ENCODE measurements around the gene PROP1.

- TF ChIP-seq CTCF (conservative IDR thresholded peaks at IDR 0.05; ENCODE audit: low read depth, low read length) (no peak), ELK1 (IDR thresholded peaks at IDR 0.05; ENCODE audit: borderline replicate concordance, low read depth, low read length) (no peak), POLR2A (IDR thresholded peaks at IDR 0.05; ENCODE audit: low read depth, low read length) (no peak), CEBPB (IDR thresholded peaks at IDR 0.05; ENCODE audit: low read depth, low read length) (no peak), BHLHE40 (IDR thresholded peaks at IDR 0.05; ENCODE audit: low read depth, low read length) (no peak), MAZ (IDR thresholded peaks at IDR 0.05; ENCODE audit: borderline replicate concordance, low read depth, low read length) (no peak), USF2 (IDR thresholded peaks at IDR 0.05; ENCODE audit: low read depth, low read length) (no peak), RAD21 (IDR thresholded peaks at IDR 0.05; ENCODE audit: low read length) (no peak), MAFK (IDR thresholded peaks at IDR 0.05; ENCODE audit: low read depth, low read length) (no peak), FOS (IDR thresholded peaks at IDR 0.05; ENCODE audit: low read depth, low read length) (no peak), RFX5 (IDR thresholded peaks at IDR 0.05; ENCODE audit: low read depth, low read length) (no peak), NFE2L2 (IDR thresholded peaks at IDR 0.05; ENCODE audit: low read depth, low read length) (no peak), MXI1 (IDR thresholded peaks at IDR 0.05; ENCODE audit: borderline replicate concordance, low read depth, low read length) (no peak)
Observed at GRCh38 chr5:177994063-177994462, 2.0 kb downstream of the PROP1 start.
